ENCODE measurements around the gene AP2A1. TPM values are rescaled to one million over a fixed set of nuclear protein-coding genes. Genes with fewer than 3 reads are reported as not detected.

Gene AP2A1
- total and polyA plus RNA-seq, 10 of the 15 experiments (the other 5 are each of a cell fraction or from before 2014, with no cell fraction given) = 0.68 to 78.8 (median 33.8) TPM

DNA sequence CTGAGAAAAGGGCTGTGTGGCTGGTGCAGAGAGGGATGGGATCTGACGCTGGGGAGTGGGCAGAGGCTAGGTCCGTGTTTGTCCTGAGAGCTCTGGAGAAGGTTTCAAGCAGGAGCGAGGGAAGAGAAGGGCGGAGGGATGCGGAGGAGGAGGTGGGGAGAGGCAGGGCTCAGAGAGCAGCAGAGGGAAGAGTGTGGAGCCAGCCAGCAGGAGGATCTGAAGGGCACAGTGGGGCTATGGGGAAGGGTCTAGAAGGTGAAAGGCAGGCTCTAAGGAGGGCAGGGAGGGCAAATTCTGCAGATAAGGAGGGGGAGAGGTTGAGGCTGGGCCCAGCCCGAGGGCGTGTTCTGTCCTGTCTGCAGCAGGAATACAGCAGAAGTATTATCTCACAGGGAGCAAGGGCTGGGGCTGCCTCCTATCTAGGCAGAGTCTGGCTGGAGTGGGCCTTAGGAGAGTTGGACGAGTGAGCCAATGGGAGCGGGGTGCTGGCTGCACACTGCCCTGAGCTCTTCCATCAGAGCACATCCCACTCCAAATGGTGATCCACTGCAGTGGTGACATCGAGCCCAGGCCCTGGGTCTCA lies 6.1 kb downstream of the AP2A1 start:
- WGBS (ENCODE audit: insufficient coverage, insufficient replicate concordance, low lambda C conversion rate, missing lambda C conversion rate) = 96% methylated on average over 10 of the region's 10 CpGs
- intact Hi-C loops (cut with micrococcal nuclease; ENCODE audit: unreplicated experiment) (no loop called here), in situ Hi-C loops (cut with MboI) (no loop called here)
- ChIA-PET SMC1A (ENCODE audit: uncharacterized antibody, unreplicated experiment) (no interaction called here), CTCF (no interaction called here), POLR2A (no interaction called here), RAD21 (ENCODE audit: unreplicated experiment) (no interaction called here)
- Histone ChIP-seq H3K27ac (ENCODE audit: control insufficient read depth, insufficient read depth) (no peak overlapping the region), H3K4me1 (ENCODE audit: control insufficient read depth, insufficient read depth, low read length) (peaks cover 6% of the 10 kb centered on the region; the same call in 1 of the 2 replicates), H3K9me3 (replicated peaks; ENCODE audit: control insufficient read depth, insufficient read depth, low read length) (no peaks in the 10 kb centered on the region), H3K4me3 (no peak overlapping the region), H3K9ac (ENCODE audit: control insufficient read depth, insufficient read depth, low read length) (no peak overlapping the region), H3K27me3 (replicated peaks in 1 of 2; ENCODE audit: control insufficient read depth in 2 of 2, insufficient read depth in 2 of 2, low read length in 1 of 2) (no peaks in the 10 kb centered on the region), H4K20me1 (ENCODE audit: control insufficient read depth, insufficient read depth) (no peaks in the 10 kb centered on the region), H3K4me2 (ENCODE audit: control insufficient read depth, insufficient read depth) (no peak overlapping the region), H3K36me3 (ENCODE audit: control insufficient read depth in 2 of 2, insufficient read depth in 2 of 2, low read length in 1 of 2) (peaks cover 0 to 2% of the 10 kb centered on the region in 2 experiments; a peak in 2 of 4 replicates), H3K79me2 (ENCODE audit: control insufficient read depth, insufficient read depth, low read length) (peaks cover 14% of the 10 kb centered on the region), H2AFZ (ENCODE audit: control insufficient read depth, low read depth, low read length) (no peak overlapping the region)
- ATAC-seq = no peak
- no TSS peak for BruUV-seq (replicated peaks)
- TF ChIP-seq HDAC6 (IDR thresholded peaks at IDR 0.05; ENCODE audit: unreplicated experiment) (no peak), SMAD1 (IDR thresholded peaks at IDR 0.05; ENCODE audit: low read depth, partially characterized antibody) (no peak), SUZ12 (IDR thresholded peaks at IDR 0.05; ENCODE audit: unreplicated experiment) (no peak)
- TF ChIP-seq, protein P1, sequence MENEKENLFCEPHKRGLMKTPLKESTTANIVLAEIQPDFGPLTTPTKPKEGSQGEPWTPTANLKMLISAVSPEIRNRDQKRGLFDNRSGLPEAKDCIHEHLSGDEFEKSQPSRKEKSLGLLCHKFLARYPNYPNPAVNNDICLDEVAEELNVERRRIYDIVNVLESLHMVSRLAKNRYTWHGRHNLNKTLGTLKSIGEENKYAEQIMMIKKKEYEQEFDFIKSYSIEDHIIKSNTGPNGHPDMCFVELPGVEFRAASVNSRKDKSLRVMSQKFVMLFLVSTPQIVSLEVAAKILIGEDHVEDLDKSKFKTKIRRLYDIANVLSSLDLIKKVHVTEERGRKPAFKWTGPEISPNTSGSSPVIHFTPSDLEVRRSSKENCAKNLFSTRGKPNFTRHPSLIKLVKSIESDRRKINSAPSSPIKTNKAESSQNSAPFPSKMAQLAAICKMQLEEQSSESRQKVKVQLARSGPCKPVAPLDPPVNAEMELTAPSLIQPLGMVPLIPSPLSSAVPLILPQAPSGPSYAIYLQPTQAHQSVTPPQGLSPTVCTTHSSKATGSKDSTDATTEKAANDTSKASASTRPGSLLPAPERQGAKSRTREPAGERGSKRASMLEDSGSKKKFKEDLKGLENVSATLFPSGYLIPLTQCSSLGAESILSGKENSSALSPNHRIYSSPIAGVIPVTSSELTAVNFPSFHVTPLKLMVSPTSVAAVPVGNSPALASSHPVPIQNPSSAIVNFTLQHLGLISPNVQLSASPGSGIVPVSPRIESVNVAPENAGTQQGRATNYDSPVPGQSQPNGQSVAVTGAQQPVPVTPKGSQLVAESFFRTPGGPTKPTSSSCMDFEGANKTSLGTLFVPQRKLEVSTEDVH (IDR thresholded peaks at IDR 0.05; ENCODE audit: low read depth, partially characterized antibody) = no peak
- no peak for FAIRE-seq
- DNase-seq (ENCODE audit: low read depth, low spot score) = no peak

All from GM12878 (cell line).